ENCODE data around the gene YIPF1. TPM values are rescaled to one million over a fixed set of nuclear protein-coding genes. Genes with fewer than 3 reads are reported as not detected.

YIPF1 gene
- total and polyA plus RNA-seq, 10 of the 15 experiments (the other 5 are each of a cell fraction or from before 2014, with no cell fraction given): 13.0 to 36.0 (median 20.3) TPM

DNA sequence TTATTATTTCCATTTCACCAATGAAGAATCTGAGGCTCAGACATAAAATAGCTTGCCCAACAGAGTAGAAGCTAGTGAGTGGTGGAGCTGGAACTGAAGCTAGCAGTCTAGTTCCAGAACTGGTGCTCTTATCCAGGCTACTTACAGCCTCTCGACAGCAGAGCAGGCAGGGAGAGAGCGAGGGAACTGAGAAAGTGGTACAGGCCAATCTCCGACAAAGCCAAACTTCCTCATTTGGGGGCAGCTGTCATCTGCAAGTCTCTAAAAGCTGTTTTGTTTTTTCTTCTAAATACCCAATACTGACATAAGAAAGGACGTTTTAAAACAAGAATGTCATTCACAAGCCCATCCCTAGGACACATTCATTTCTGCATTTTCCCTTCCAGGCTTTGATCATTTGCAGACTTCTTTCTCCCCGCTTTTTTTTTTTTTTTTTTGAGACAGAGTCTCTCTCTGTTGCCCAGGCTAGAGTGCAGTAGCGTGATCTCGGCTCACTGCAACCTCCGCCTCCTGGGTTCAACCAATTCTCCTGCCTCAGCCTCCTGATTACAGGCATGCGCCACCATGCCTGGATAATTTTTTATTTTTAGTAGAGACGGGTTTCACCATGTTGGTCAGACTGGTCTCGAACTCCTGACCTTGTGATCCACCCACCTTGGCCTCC lies 20.0 kb downstream of the YIPF1 start:
- no peaks in the 10 kb centered on the region for H3K27me3 ChIP-seq (replicated peaks in 1 of 2; ENCODE audit: control insufficient read depth in 2 of 2, insufficient read depth in 2 of 2, low read length in 1 of 2)
- intact Hi-C loops (cut with micrococcal nuclease; ENCODE audit: unreplicated experiment) (loop anchor here (10.0 kb wide), 2 partner anchors 185 to 215 kb away; partner anchors contain the start of genes TCEANC2 and TMEM59), in situ Hi-C loops (cut with MboI) (loop anchor here (25.0 kb wide), 1 partner anchor 193 kb away; the partner anchor contains the start of genes TCEANC2 and TMEM59)
- no peak for DNase-seq (ENCODE audit: low read depth, low spot score)
- no peaks in the 10 kb centered on the region for H3K9me3 ChIP-seq (replicated peaks; ENCODE audit: control insufficient read depth, insufficient read depth, low read length)
- peaks cover 1 to 2% of the 10 kb centered on the region in 2 experiments; a peak in 3 of 4 replicates for H3K36me3 ChIP-seq (ENCODE audit: control insufficient read depth in 2 of 2, insufficient read depth in 2 of 2, low read length in 1 of 2)
- no peaks in the 10 kb centered on the region for H3K79me2 ChIP-seq (ENCODE audit: control insufficient read depth, insufficient read depth, low read length)
- no peak overlapping the region for H3K9ac ChIP-seq (ENCODE audit: control insufficient read depth, insufficient read depth, low read length)
- RAD21 ChIA-PET (ENCODE audit: unreplicated experiment): interaction anchor here (1.1 to 1.5 kb wide), 4 partner anchors 9 to 89 kb away, joined by 5 to 9 read pairs (median 6); partner anchors contain the start of genes IFT25 and LRRC42
- peak; percentile 49 for FAIRE-seq
- H2AFZ ChIP-seq (ENCODE audit: control insufficient read depth, low read depth, low read length): no peak overlapping the region
- WGBS (ENCODE audit: insufficient coverage, insufficient replicate concordance, low lambda C conversion rate, missing lambda C conversion rate): 71% methylated on average over 9 of the region's 11 CpGs
- peak; percentile 76 for ATAC-seq
- SMC1A ChIA-PET (ENCODE audit: uncharacterized antibody, unreplicated experiment): interaction anchor here (0.9 to 8.4 kb wide), 8 partner anchors 8 to 185 kb away, joined by 3 to 43 read pairs (median 4); no protein-coding TSS in a partner anchor
- no peak overlapping the region for H3K27ac ChIP-seq (ENCODE audit: control insufficient read depth, insufficient read depth)
- POLR2A ChIA-PET: interaction anchor here (0.9 to 1.1 kb wide), 3 partner anchors 33 to 90 kb away, joined by 4 to 8 read pairs (median 4); partner anchors contain the start of gene IFT25
- H3K4me2 ChIP-seq (ENCODE audit: control insufficient read depth, insufficient read depth): no peak overlapping the region
- TF ChIP-seq SPI1 (IDR thresholded peaks at IDR 0.05; ENCODE audit: borderline replicate concordance, insufficient read depth, low read depth, low read length) (peak; percentile 73; the same call in 1 of the 2 replicates), NR2C1 (IDR thresholded peaks at IDR 0.05) (no peak), GATAD2B (conservative IDR thresholded peaks at IDR 0.05; ENCODE audit: low read depth) (no peak)
- H3K4me1 ChIP-seq (ENCODE audit: control insufficient read depth, insufficient read depth, low read length): peaks cover 5% of the 10 kb centered on the region
- no peaks in the 10 kb centered on the region for H4K20me1 ChIP-seq (ENCODE audit: control insufficient read depth, insufficient read depth)
- no TSS peak for BruUV-seq (replicated peaks)
- no peak overlapping the region for H3K4me3 ChIP-seq
- CTCF ChIA-PET: interaction anchor here (1.0 to 16.6 kb wide), 7 partner anchors 9 to 92 kb away, joined by 3 to 232 read pairs (median 14); partner anchors contain the start of gene YIPF1

DNA sequence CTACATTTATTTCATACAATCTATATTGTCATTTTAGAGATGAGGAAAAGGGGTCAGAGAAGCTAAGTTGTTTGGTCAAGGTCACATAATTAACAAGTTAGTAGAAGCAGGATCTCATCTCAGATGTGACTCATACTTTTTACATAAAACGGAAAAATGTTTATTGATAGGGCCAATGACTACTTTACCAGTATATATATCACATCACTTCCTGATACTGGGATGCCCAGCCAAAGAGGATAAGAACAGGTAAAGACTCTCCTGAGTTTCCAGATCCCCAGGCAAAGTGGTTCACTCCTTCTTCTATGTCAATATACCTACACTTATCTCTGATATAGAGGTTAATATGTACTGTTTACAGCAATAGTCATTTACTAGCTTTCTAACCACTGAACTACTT lies 21.0 kb downstream of the YIPF1 start:
- FAIRE-seq (no peak), ATAC-seq (no peak), DNase-seq (ENCODE audit: low read depth, low spot score) (no peak)
- H3K27ac ChIP-seq (ENCODE audit: control insufficient read depth, insufficient read depth): no peak overlapping the region
- no peak overlapping the region for H3K9ac ChIP-seq (ENCODE audit: control insufficient read depth, insufficient read depth, low read length)
- ChIA-PET SMC1A (ENCODE audit: uncharacterized antibody, unreplicated experiment) (interaction anchor here (0.5 to 8.4 kb wide), 10 partner anchors 7 to 1300 kb away, joined by 3 to 43 read pairs (median 3); no protein-coding TSS in a partner anchor), POLR2A (interaction anchor here (1.1 kb wide), 1 partner anchor 32 kb away, joined by 4 read pairs; no protein-coding TSS in a partner anchor), CTCF (interaction anchor here (0.7 to 16.6 kb wide), 8 partner anchors 8 to 93 kb away, joined by 3 to 232 read pairs (median 12); no protein-coding TSS in a partner anchor), RAD21 (ENCODE audit: unreplicated experiment) (interaction anchor here (1.1 to 1.5 kb wide), 4 partner anchors 8 to 90 kb away, joined by 5 to 9 read pairs (median 6); partner anchors contain the start of genes IFT25 and LRRC42)
- H3K36me3 ChIP-seq (ENCODE audit: control insufficient read depth in 2 of 2, insufficient read depth in 2 of 2, low read length in 1 of 2): peaks cover 1 to 2% of the 10 kb centered on the region in 2 experiments; a peak in 3 of 4 replicates
- TF ChIP-seq HDAC2 (IDR thresholded peaks at IDR 0.05): no peak
- no peak for TF ChIP-seq IRF4 (IDR thresholded peaks at IDR 0.05; ENCODE audit: low read depth, low read length)
- TF ChIP-seq ZSCAN29 (IDR thresholded peaks at IDR 0.05): no peak
- no peak for TF ChIP-seq MEF2A (IDR thresholded peaks at IDR 0.05; ENCODE audit: insufficient read depth, low read depth, low read length)
- TF ChIP-seq YBX1 (IDR thresholded peaks at IDR 0.05): no peak
- no peak for TF ChIP-seq GABPA (IDR thresholded peaks at IDR 0.05; ENCODE audit: low read depth)
- TF ChIP-seq SIN3A (IDR thresholded peaks at IDR 0.05; ENCODE audit: low read depth, low read length): no peak
- intact Hi-C loops (cut with micrococcal nuclease; ENCODE audit: unreplicated experiment): loop anchor here (10.0 kb wide), 2 partner anchors 186 to 216 kb away; partner anchors contain the start of genes TCEANC2 and TMEM59
- no peaks in the 10 kb centered on the region for H3K27me3 ChIP-seq (replicated peaks in 1 of 2; ENCODE audit: control insufficient read depth in 2 of 2, insufficient read depth in 2 of 2, low read length in 1 of 2)
- WGBS (ENCODE audit: insufficient coverage, insufficient replicate concordance, low lambda C conversion rate, missing lambda C conversion rate): 42% methylated on average over 1 of the region's 1 CpG
- peaks cover 5% of the 10 kb centered on the region for H3K4me1 ChIP-seq (ENCODE audit: control insufficient read depth, insufficient read depth, low read length)
- no peak overlapping the region for H2AFZ ChIP-seq (ENCODE audit: control insufficient read depth, low read depth, low read length)
- H3K4me2 ChIP-seq (ENCODE audit: control insufficient read depth, insufficient read depth): no peak overlapping the region
- H3K4me3 ChIP-seq: no peak overlapping the region
- no peaks in the 10 kb centered on the region for H3K9me3 ChIP-seq (replicated peaks; ENCODE audit: control insufficient read depth, insufficient read depth, low read length)
- no peaks in the 10 kb centered on the region for H4K20me1 ChIP-seq (ENCODE audit: control insufficient read depth, insufficient read depth)
- in situ Hi-C loops (cut with MboI): loop anchor here (25.0 kb wide), 1 partner anchor 194 kb away; the partner anchor contains the start of genes TCEANC2 and TMEM59
- H3K79me2 ChIP-seq (ENCODE audit: control insufficient read depth, insufficient read depth, low read length): no peaks in the 10 kb centered on the region
- BruUV-seq (replicated peaks): no TSS peak
